NCI-H1048 (cell line): ENCODE data around the gene THSD7B.

ENCODE experiments used
- DNase-seq: peaks from one replicate; lab custom pipeline; 2025; lab: John Stamatoyannopoulos, UW

THSD7B gene

GRCh38 chr2:137192366-137193310 is 427.3 kb downstream of the THSD7B start:
- no peak for DNase-seq

GRCh38 chr2:137193401-137193800 is 428.1 kb downstream of the THSD7B start:
- no peak for DNase-seq

- no peak for DNase-seq
Measured at GRCh38 chr2:137194111-137194510, 428.8 kb downstream of the THSD7B start.

- DNase-seq: no peak
Measured at GRCh38 chr2:137199751-137200150, 434.4 kb downstream of the THSD7B start.

DNA sequence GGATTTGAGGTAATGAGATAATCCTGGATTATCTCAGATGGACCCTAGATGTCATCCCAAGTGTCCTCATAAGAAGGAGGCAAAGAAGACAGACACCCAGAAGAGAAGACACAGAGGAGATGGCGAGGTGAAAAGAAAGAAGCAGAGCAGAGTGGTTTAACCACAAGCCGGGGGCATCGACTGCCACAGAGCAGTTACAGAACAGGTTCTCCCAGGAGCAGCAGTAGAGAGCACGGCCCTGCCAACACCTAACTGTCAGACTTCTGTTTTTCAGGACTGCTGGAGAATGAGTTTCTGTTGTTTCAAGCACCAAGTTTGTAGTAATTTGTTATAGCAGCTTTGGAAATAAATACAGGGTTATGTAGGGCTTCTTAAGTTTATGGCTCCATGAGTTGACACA is 437.0 kb downstream of the THSD7B start:
- no peak for DNase-seq

GRCh38 chr2:137205324-137205723 is 440.0 kb downstream of the THSD7B start:
- no peak for DNase-seq

- no peak for DNase-seq
Measured at GRCh38 chr2:137206069-137206468, 440.7 kb downstream of the THSD7B start.

DNA sequence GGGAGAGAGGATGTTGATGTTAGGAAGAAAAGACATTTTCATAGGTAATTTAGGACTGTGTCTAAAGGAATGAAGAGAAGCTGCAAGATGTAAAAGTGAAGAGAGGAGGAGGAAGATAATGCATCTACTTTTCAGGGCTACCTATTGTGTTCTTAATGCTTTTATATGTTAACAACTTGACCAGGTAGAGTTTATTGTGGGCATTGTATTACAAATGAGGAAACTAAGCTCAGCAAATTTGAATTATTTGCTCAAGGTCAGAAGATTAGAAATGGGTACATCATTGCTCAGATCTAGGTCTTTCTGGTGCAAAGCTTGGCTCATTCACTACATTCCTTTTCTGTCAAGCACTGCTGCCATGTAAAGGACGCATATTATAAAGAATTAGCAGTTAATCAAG is 441.7 kb downstream of the THSD7B start:
- DNase-seq: no peak

GRCh38 chr2:137208431-137208891 is 443.1 kb downstream of the THSD7B start:
- DNase-seq: no peak

DNA sequence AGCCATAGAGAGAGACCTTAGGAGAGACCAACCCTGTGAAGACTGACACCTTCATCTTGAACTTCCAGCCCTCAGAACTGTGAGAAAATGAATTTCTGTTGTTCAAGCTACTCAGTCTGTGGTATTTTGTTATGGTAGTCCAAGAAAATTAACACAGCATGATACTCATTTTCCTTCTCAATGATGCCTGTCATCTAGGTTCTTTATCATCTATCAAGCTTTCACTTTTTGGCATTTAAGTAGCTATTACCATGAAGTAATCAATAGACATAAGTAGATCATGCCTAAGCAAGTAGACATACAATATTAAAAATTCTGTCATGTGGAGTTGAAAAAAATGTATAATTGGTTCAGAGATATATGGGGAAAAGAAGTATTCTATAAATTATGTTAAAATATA is 444.7 kb downstream of the THSD7B start:
- no peak for DNase-seq

GRCh38 chr2:137211761-137212160 is 446.4 kb downstream of the THSD7B start:
- DNase-seq: no peak

DNA sequence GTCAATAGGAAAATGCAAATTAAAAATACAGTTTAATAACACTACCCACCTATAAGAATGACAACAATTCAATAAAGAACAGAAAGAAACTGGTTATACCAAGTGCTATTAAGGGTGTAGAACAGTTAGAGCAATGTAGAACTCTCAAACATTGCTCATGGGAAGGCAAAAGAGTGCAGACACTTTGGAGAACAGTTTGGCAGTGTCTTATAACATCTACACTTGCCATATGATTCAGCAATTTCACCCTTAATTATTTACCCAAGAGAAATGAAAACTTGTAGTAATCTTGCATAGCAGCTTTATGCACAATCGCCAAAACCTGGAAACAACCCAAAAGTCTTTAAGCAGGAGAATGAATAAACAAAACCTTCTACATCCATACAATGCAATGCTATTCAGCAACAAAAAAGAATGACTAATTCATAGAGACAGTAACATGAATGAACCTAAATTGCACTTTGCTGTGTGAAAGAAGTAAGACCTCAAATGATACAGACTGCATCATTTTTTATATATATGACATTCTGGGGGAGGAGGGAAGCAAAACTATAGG is 455.2 kb downstream of the THSD7B start:
- DNase-seq: no peak

DNA sequence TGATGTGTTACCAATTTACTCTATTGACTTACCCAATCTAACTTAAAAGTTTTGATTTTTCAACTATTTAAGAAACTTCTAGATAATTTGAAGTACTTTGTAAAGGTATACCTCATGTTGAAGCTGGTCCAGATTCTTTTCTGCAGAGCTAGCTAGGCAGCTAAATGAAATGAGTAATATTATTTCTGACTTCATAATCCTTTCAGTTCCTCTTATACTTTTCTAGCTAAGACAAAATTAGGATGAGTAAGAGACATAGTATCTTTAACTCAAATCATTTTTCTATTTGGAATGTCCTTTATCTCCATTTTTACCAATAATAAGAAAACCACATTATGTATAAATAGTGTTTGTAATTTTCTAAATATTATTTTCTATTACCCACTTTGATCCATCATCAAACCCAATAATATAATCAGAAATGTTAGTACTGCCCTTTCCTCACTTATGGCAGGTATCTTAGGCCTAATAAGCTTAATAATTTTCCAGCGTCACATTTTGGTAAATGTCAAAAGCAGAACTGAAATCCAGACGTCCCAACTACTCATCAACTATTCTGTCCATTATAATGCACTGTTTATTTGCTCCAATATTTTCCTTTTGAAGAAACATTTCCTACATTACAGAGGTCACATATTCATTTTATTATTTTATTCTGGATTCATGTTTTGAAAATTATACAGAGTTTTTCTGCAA is 456.6 kb downstream of the THSD7B start:
- no peak for DNase-seq

GRCh38 chr2:137223722-137224121 is 458.4 kb downstream of the THSD7B start:
- no peak for DNase-seq

DNA sequence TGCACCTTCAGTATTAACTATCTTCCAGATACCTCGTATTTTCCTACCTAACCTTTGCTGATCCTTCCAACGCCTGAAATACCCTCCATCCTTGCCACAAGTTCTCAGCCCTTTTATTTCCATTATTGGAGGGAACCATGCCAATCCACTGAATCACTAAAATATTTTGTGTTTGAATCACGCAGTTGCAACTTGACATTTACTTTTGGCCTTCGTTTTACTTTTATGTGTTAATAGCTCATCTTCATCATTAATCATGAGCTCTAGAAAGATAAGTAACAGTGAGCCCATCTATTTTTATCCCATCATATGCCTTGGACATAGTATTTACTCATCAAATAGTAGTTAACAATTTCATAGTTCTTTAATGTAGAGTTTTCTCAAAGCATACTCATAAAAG is 463.2 kb downstream of the THSD7B start:
- no peak for DNase-seq

GRCh38 chr2:137229834-137230233 is 464.5 kb downstream of the THSD7B start:
- DNase-seq: no peak

- DNase-seq: no peak
Measured at GRCh38 chr2:137231628-137232027, 466.3 kb downstream of the THSD7B start.

GRCh38 chr2:137232076-137232475 is 466.7 kb downstream of the THSD7B start:
- DNase-seq: no peak

GRCh38 chr2:137233091-137233490 is 467.7 kb downstream of the THSD7B start:
- DNase-seq: no peak

GRCh38 chr2:137237055-137237454 is 471.7 kb downstream of the THSD7B start:
- DNase-seq: no peak

DNA sequence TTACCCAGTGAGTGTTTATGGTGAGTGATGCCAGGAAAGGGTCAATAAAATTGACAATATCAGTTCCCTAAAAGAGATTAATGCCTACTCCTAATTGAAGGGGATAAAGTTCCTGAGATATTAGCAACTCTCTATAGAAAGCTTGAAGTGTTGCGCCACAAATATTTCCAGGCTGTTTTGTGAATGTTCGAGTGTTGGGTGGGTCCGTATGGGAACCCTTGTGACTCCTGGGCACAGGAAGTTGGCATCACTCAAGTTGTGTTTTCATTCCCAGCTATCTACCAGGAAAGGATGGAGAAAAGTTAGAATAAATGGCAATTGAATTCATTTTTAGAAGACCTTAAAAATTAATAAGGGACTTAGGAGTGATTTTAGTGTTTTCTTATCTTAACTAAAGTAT is 472.7 kb downstream of the THSD7B start:
- no peak for DNase-seq

DNA sequence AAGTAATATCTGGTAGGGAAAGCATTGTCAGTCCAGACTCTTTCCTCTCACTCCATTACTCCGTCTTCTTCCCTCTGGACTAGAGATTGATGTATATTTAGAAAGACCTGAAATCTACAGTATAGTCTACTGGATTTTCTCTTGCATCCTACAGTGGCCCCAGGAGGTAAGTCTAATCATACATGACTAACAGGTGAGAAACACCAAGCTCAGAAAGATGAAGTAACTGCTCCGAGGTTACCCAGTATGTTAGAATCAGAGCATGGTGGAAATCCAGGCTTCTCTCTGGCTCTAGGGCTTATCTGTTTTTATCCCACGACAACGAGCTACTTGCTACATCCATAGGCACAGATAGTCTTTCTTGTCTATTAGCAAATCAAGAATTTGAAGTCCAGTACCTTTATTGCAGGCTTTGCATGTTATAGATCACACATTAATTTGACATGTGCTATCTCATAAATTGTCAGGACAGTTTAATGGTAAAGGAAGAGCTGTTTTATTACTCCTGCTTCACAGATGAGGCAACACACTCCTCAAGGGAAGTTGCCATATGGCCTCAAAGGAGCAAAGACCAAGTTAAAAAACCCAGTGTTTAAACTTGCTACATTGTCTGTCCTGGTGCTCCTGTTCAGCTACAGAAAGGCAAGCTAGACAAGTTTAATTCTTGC is 484.3 kb downstream of the THSD7B start:
- no peak for DNase-seq
